ENCODE measurements around the gene GBX1. TPM values are rescaled to one million over a fixed set of nuclear protein-coding genes. Genes with fewer than 3 reads are reported as not detected.

The GBX1 gene
- total and polyA plus RNA-seq, 2 donors (not counting 3 experiments of a cell fraction or from before 2014, with no cell fraction given) = not detected

DNA sequence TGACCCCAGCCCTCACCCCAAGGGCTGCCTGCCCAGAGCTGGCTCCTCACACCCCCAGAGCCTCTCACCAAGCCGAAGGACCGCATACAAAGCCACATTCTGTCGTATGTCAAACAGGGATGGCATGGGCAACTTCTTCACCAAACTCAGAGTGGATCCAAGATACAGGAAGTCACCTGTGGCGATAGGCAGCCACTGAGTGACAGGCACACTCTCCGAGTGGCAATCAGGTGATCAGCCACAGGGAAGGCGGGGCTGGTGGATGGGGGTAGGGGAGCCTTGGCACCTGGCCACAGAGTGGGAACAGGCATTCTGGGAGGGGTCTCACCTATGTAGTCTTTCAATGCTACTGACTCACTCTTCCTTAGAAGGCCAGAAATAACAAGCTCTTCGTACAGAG lies 26.7 kb upstream of the GBX1 start:
- Histone ChIP-seq H3K36me3 (ENCODE audit: control insufficient read depth in 2 of 2, extremely low read depth in 1 of 2, insufficient read depth in 2 of 2, low read length in 2 of 2) (no peaks in the 10 kb centered on the region), H3K27ac (ENCODE audit: insufficient read depth, low read depth, low read length) (no peak overlapping the region), H3K27me3 (ENCODE audit: control insufficient read depth in 2 of 2, insufficient read depth in 2 of 2, low read length in 2 of 2) (peaks cover 13 to 15% of the 10 kb centered on the region in 2 experiments), H3K9me3 (replicated peaks; ENCODE audit: control insufficient read depth, insufficient read depth, low read length) (no peaks in the 10 kb centered on the region), H3K4me2 (ENCODE audit: insufficient read depth, low read length) (no peak overlapping the region), H3K9me1 (replicated peaks; ENCODE audit: control insufficient read depth, extremely low read depth, insufficient read depth, low read length) (no peaks in the 10 kb centered on the region), H3K9ac (replicated peaks; ENCODE audit: extremely low read depth, insufficient read depth, low read length) (no peak overlapping the region), H3K79me2 (ENCODE audit: control insufficient read depth, insufficient read depth, low read length) (no peaks in the 10 kb centered on the region), H3K4me1 (ENCODE audit: control insufficient read depth, extremely low read depth, insufficient read depth, low read length) (no peaks in the 10 kb centered on the region), H2AFZ (ENCODE audit: low read depth, low read length) (no peak overlapping the region), H3K4me3 (replicated peaks in 1 of 3; ENCODE audit: insufficient read depth in 1 of 3, low read depth in 1 of 3, low read length in 3 of 3) (no peak overlapping the region), H4K20me1 (replicated peaks; ENCODE audit: control insufficient read depth, extremely low read depth, insufficient read depth, low read length) (no peaks in the 10 kb centered on the region)
- POLR2A ChIA-PET = no interaction called here
- CTCF ChIA-PET = interaction anchor here (0.6 kb wide), 1 partner anchor 31 kb away, joined by 3 read pairs; no protein-coding TSS in a partner anchor
- no TSS peak for BruUV-seq (replicated peaks)
- DNase-seq (ENCODE audit: low read depth, low spot score) (no peak), FAIRE-seq (no peak)
- dilution Hi-C loops (cut with MboI; ENCODE audit: extremely low pct_ligation_motif_present, low sequenced_read_pairs) = no loop called here
- TF ChIP-seq, protein P1, sequence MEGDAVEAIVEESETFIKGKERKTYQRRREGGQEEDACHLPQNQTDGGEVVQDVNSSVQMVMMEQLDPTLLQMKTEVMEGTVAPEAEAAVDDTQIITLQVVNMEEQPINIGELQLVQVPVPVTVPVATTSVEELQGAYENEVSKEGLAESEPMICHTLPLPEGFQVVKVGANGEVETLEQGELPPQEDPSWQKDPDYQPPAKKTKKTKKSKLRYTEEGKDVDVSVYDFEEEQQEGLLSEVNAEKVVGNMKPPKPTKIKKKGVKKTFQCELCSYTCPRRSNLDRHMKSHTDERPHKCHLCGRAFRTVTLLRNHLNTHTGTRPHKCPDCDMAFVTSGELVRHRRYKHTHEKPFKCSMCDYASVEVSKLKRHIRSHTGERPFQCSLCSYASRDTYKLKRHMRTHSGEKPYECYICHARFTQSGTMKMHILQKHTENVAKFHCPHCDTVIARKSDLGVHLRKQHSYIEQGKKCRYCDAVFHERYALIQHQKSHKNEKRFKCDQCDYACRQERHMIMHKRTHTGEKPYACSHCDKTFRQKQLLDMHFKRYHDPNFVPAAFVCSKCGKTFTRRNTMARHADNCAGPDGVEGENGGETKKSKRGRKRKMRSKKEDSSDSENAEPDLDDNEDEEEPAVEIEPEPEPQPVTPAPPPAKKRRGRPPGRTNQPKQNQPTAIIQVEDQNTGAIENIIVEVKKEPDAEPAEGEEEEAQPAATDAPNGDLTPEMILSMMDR (IDR thresholded peaks at IDR 0.05; ENCODE audit: extremely low read depth in 1 of 2, insufficient read depth in 1 of 2, low read depth in 1 of 2, low read length in 2 of 2) = no peak
- no peak for TF ChIP-seq JUN (IDR thresholded peaks at IDR 0.05; ENCODE audit: borderline replicate concordance, insufficient read depth, insufficient read length, low read depth)
- TF ChIP-seq, protein P2, sequence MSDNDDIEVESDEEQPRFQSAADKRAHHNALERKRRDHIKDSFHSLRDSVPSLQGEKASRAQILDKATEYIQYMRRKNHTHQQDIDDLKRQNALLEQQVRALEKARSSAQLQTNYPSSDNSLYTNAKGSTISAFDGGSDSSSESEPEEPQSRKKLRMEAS (IDR thresholded peaks at IDR 0.05; ENCODE audit: insufficient read depth, insufficient read length) = no peak
- TF ChIP-seq MYC (IDR thresholded peaks at IDR 0.05; ENCODE audit: low read depth, low read length) = no peak
- TF ChIP-seq POLR2A (IDR thresholded peaks at IDR 0.05; ENCODE audit: low read depth, low read length) = no peak
- no peak for TF ChIP-seq FOS (IDR thresholded peaks at IDR 0.05; ENCODE audit: borderline replicate concordance, insufficient read depth, low read length)
- no peak for TF ChIP-seq GATA2 (IDR thresholded peaks at IDR 0.05; ENCODE audit: insufficient read depth, insufficient read length, low read depth, low read length)
- no peak for TF ChIP-seq POLR2AphosphoS5 (IDR thresholded peaks at IDR 0.05; ENCODE audit: insufficient read depth, low read depth, low read length)
- no peak for TF ChIP-seq EZH2 (IDR thresholded peaks at IDR 0.05; ENCODE audit: borderline replicate concordance, low read depth, low read length, severe bottlenecking)
- intact Hi-C loops (cut with micrococcal nuclease) = no loop called here

All from endothelial cell of umbilical vein (primary cell).